ENCODE measurements around the gene MCM5.
"Not testable (repeated sequence)": the region's sequence is repeated elsewhere in the genome, so short reads cannot be mapped to it uniquely, and the experiment has no call there.

The MCM5 gene

GRCh38 chr22:35399678-35400500 lies at the start of gene MCM5:
Gene MCM5 (plus strand): TSS chr22:35400140. CDS start chr22:35400439, 299 bp downstream.
- DNase-seq (ENCODE audit: low read depth in 2 of 2): peak; percentile 92 to 94

- DNase-seq (ENCODE audit: low read depth in 2 of 2): peak; percentile 59 to 74
Observed at GRCh38 chr22:35350539-35351503, 49.1 kb upstream of the MCM5 start.

DNA sequence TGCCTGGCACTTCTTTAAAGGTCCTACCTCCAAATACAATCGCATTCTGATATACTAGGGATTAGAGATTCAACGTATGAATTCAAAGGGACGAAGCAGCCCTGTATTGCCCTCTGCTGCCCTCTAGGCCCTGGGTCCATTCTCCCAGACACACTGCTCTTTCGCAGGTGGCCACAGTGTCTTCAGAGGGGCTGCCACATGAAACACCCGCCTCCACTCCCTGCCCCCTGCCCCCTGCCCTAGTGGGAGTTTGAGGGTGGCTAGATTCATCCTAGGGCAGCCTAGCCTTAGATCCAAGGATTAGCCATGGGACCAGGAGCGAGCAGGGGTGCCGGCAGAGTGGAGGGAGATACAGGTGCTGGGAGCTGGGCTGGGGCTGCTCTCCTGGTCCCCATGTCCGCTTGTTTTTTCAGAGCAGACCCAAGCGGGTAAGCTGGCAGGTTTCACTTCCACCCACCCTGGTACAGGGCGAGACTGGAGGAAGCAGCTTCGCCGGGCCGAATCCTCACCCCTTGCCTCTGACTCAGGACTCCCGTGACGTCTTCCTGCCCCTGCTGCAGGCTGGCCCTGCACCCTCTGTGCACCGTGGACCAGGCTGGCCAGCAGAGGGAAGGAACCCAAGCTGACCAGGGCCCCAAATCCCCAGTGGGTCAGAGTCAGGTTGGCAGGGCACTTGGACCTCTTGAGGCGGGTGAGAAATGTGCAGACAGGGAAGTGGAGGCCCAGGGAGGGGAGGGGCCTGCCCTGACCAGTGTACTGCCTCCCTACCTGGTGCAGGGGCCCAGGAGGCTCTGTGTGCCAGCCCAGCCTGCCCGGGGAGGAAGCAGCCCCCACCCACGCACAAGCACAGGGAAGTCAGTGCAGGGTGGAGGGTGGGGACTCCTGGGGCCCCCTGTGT lies 47.5 kb upstream of the MCM5 start:
- peak in 1 of 2 donors; percentile 18 for DNase-seq (ENCODE audit: low read depth in 2 of 2)

DNA sequence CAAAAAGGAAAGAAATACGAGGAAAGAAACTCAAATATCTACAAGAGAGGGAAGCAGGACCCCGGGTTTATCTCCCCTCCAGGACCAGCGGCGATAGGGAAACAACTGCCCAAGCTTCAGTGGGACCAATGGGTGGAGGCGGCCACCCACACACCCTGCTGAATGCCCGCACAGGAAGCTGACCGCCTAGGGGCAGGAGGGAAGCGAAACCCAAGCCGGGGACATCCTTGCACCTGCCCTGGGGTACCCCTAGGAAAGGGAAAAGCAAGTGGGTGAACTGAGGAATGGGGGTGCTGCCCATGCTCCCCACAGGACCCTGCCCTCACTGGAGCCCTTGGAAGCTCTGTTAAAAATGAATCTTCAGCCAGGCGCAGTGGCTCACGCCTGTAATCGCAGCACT lies 46.6 kb upstream of the MCM5 start:
- DNase-seq (ENCODE audit: low read depth in 2 of 2): no peak

- no peak for DNase-seq (ENCODE audit: low read depth in 2 of 2)
Observed at GRCh38 chr22:35354068-35354467, 45.9 kb upstream of the MCM5 start.

- DNase-seq (ENCODE audit: low read depth in 2 of 2): no peak
Observed at GRCh38 chr22:35357883-35358621, 41.9 kb upstream of the MCM5 start.

- no peak for DNase-seq (ENCODE audit: low read depth in 2 of 2)
Observed at GRCh38 chr22:35359380-35360065, 40.4 kb upstream of the MCM5 start.

DNA sequence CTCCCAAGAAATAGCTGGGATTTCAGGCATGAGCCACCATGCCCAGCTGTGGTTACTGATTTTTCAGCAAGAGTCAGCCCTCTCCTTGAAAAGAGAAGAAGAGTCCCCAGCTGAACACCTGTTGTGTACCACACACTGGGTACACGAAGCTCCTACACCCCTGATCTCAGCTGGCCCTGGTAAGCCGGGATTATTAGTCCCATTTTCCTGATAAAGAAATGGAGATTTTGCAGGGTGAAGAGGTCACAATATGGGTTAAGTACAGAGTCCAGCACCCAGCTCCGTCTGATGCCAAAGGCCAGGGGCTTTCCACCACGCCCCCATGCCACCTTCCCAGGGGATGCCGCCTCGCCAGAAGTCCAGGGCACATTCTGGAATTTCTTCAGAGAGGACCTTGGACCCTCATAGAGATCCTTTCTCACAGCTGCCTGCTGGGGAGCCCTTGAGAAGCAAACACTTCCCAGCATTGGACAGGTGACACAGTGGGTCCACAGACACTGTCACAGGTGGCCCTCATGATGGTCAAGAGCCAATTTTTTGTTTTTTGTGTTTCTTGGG lies 38.9 kb upstream of the MCM5 start:
- no peak for DNase-seq (ENCODE audit: low read depth in 2 of 2)

GRCh38 chr22:35363566-35364086 lies 36.3 kb upstream of the MCM5 start:
- no peak for DNase-seq (ENCODE audit: low read depth in 2 of 2)

DNA sequence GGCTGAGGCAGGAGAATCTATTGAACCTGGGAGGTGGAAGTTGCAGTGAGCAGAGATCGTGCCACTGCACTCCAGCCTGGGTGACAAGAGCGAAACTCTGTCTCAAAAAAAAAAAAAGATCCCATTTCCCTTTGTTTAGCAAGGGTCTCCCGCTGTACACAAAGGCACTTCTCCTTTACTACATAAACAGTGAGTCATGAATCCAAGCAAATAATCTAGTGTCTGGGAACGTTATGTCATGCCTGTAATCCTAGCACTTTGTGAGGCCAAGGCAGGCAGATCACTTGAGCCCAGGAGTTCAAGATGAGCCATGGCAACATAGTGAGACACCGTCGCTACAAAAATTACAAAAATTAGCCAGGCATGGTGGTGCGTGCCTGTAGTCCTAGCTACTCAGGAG lies 35.7 kb upstream of the MCM5 start:
- DNase-seq (ENCODE audit: low read depth in 2 of 2): not testable (repeated sequence)

DNA sequence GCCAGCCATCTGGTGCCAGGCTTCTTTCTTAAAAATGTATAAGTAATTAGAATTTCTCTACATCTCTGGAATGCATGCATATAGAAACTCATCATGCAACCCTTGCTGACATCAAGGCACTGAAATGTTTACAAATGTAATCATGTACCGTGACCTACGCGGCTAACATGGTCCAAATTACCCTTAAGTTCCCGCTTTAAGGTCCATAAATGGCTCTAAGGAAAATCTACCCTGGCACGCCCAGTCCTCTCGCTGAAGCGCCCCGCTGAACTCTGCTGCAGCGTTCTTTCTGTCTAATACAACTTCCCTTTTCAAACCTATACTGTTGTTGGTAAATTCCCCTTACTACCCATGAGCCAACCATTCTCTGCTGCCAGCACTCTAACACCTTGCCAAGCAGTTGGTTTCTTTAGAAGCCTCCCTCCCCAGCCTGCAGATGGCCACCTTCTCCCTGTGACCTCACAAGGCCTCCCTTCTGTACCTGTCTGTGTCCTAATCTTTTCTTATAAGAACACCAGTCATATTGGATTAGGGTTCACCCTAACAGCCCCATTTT lies 32.5 kb upstream of the MCM5 start:
- DNase-seq (ENCODE audit: low read depth in 2 of 2): no peak

DNA sequence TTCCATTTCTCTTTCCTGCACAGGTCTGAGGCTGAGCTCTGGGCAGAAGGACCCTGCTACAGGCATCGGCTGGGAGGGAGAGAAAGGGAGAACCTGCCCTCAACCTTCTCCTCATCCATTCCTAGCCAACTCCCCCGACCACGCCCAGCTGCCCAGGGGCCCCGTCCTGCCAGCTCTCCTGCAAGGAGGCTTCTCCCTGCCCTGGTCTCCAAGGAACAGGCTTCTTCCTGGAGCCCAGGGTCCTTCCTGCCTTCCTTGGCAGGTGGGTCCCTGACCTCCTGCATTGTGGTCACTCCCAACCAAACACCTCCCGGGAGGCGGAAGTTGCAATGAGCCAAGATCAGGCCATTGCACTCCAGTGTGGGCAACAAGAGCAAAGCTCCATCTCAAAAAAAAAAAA lies 31.6 kb upstream of the MCM5 start:
- DNase-seq (ENCODE audit: low read depth in 2 of 2): no peak

- DNase-seq (ENCODE audit: low read depth in 2 of 2): no peak
Observed at GRCh38 chr22:35369996-35370395, 29.9 kb upstream of the MCM5 start.

DNA sequence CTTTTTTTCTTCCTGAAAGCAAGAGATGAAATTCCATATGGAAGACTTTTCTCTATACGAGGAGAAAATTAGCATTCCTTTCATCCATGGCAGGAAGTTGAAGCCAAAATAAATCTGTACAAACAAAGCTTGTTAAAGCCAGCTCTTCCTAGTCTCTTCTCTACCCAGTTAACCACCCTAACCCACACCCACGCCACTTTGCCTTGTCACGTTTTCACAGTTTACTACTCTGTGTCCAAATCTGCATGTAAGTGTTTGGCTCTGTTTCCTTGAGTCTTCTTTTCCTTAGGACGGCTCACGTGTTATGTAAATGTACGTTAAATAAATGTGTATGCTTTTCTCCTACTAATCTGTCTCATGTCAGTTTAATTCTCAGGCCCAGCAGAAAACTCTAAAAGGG lies 26.2 kb upstream of the MCM5 start:
- no peak for DNase-seq (ENCODE audit: low read depth in 2 of 2)

GRCh38 chr22:35375031-35375430 lies 24.9 kb upstream of the MCM5 start:
- no peak for DNase-seq (ENCODE audit: low read depth in 2 of 2)

GRCh38 chr22:35375526-35375925 lies 24.4 kb upstream of the MCM5 start:
- no peak for DNase-seq (ENCODE audit: low read depth in 2 of 2)

- DNase-seq (ENCODE audit: low read depth in 2 of 2): no peak
Observed at GRCh38 chr22:35376728-35377472, 23.0 kb upstream of the MCM5 start.

DNA sequence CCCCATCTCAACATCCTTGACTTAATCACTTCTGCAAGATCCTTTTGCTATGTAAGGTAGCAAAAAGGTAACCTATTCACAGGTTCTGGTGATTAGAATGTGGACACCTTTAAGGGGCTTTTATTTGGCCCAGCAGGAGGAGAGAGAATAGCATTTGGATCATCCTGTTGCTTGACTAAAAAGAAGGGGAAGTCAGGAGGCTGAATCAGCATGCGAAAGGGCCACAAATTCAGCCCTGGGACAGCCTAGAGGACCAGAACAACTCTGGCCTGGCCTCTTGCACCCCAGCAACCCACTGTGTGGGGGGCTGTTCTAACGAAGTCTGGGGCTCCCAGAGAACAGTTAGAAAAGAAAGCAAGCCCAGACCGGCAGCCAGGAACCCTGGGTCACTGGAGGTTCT lies 22.2 kb upstream of the MCM5 start:
- DNase-seq (ENCODE audit: low read depth in 2 of 2): no peak

DNA sequence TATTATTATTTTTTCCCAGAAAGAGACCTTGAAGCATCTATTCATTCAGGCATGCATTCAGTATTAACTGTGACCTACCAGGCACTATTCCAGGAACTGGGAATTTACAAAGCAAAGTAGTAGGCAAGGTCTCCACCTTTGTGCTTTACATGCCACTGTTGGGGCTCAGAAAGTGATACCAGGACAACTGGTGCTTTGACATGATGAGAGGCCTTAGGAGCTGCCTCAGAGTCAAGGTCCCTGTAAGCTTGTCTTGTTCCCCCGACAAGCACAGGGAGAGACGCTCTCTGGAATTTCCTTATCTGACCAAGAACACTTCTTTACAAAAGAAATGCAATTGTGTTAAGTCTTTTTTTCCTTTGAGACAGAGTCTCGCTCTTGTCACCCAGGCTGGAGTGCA lies 21.3 kb upstream of the MCM5 start:
- DNase-seq (ENCODE audit: low read depth in 2 of 2): no peak
